ENCODE data around the gene C17orf114.

The C17orf114 gene

GRCh38 chr17:4772235-4772613, 29.9 kb downstream of the C17orf114 start:
- Histone ChIP-seq H3K9me3 (no peaks in the 10 kb centered on the region), H3K27me3 (peaks cover 0 to 27% of the 10 kb centered on the region in 2 donors), H3K4me1 (no peaks in the 10 kb centered on the region), H3K4me3 (no peak overlapping the region), H3K27ac (no peak overlapping the region), H3K36me3 (no peaks in the 10 kb centered on the region)
- intact Hi-C loops (cut with DNase I; ENCODE audit: low total_unique reads): no loop called here
- TF ChIP-seq CTCF (IDR thresholded peaks at IDR 0.05): no peak
- DNase-seq: no peak

- Histone ChIP-seq H3K4me3 (no peak within 1 kb of the TSS), H3K27ac (no peak within 1 kb of the TSS), H3K36me3 (no peaks in the 10 kb centered on the region), H3K9me3 (no peaks in the 10 kb centered on the region), H3K27me3 (peaks cover 0 to 24% of the 10 kb centered on the region in 2 donors), H3K4me1 (no peaks in the 10 kb centered on the region)
- DNase-seq: no peak
- intact Hi-C loops (cut with DNase I; ENCODE audit: low total_unique reads): no loop called here
- TF ChIP-seq CTCF (IDR thresholded peaks at IDR 0.05): no peak
These were observed 30.5 kb downstream of the C17orf114 start, which contains the start of gene TM4SF5 for GRCh38 chr17:4771519-4772234. Gene TM4SF5, plus strand, starts transcription at chr17:4771886. Its CDS starts 37 bp downstream, at chr17:4771923.

- intact Hi-C loops (cut with DNase I; ENCODE audit: low total_unique reads): no loop called here
- Histone ChIP-seq H3K4me1 (no peaks in the 10 kb centered on the region), H3K9me3 (no peaks in the 10 kb centered on the region), H3K27ac (no peak overlapping the region), H3K36me3 (no peaks in the 10 kb centered on the region), H3K27me3 (peaks cover 0 to 21% of the 10 kb centered on the region in 2 donors), H3K4me3 (no peak overlapping the region)
- TF ChIP-seq CTCF (IDR thresholded peaks at IDR 0.05): no peak
- DNase-seq: no peak
These were observed 32.5 kb downstream of the C17orf114 start for GRCh38 chr17:4769628-4770027.

- Histone ChIP-seq H3K27ac (no peak overlapping the region), H3K4me3 (no peak overlapping the region), H3K27me3 (peaks cover 0 to 21% of the 10 kb centered on the region in 2 donors), H3K4me1 (no peaks in the 10 kb centered on the region), H3K36me3 (no peaks in the 10 kb centered on the region), H3K9me3 (no peaks in the 10 kb centered on the region)
- intact Hi-C loops (cut with DNase I; ENCODE audit: low total_unique reads): no loop called here
- no peak for DNase-seq
- TF ChIP-seq CTCF (IDR thresholded peaks at IDR 0.05): no peak
These were observed 33.8 kb downstream of the C17orf114 start for GRCh38 chr17:4768298-4768697.

- Histone ChIP-seq H3K4me3 (no peak overlapping the region), H3K27me3 (peaks cover 0 to 12% of the 10 kb centered on the region in 2 donors), H3K4me1 (no peaks in the 10 kb centered on the region), H3K9me3 (no peaks in the 10 kb centered on the region), H3K36me3 (no peaks in the 10 kb centered on the region), H3K27ac (no peak overlapping the region)
- intact Hi-C loops (cut with DNase I; ENCODE audit: low total_unique reads): no loop called here
- TF ChIP-seq CTCF (IDR thresholded peaks at IDR 0.05): no peak
- no peak for DNase-seq
These were observed 35.4 kb downstream of the C17orf114 start for GRCh38 chr17:4766723-4767122.

Data from tibial artery (tissue), 4 donors.